ENCODE measurements around the gene ATXN2.

- TF ChIP-seq ZFP30 (CRISPR knock-in tag; IDR thresholded peaks at IDR 0.05) = no peak
- TF ChIP-seq ARNTL (CRISPR knock-in tag; IDR thresholded peaks at IDR 0.05; ENCODE audit: borderline replicate concordance, low read depth) = no peak
- TF ChIP-seq POU6F1 (CRISPR knock-in tag; IDR thresholded peaks at IDR 0.05; ENCODE audit: borderline replicate concordance, low read depth) = no peak
- no peak for TF ChIP-seq TSHZ2 (CRISPR knock-in tag; IDR thresholded peaks at IDR 0.05)
- TF ChIP-seq, protein P1, sequence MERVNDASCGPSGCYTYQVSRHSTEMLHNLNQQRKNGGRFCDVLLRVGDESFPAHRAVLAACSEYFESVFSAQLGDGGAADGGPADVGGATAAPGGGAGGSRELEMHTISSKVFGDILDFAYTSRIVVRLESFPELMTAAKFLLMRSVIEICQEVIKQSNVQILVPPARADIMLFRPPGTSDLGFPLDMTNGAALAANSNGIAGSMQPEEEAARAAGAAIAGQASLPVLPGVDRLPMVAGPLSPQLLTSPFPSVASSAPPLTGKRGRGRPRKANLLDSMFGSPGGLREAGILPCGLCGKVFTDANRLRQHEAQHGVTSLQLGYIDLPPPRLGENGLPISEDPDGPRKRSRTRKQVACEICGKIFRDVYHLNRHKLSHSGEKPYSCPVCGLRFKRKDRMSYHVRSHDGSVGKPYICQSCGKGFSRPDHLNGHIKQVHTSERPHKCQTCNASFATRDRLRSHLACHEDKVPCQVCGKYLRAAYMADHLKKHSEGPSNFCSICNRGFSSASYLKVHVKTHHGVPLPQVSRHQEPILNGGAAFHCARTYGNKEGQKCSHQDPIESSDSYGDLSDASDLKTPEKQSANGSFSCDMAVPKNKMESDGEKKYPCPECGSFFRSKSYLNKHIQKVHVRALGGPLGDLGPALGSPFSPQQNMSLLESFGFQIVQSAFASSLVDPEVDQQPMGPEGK (CRISPR knock-in tag; IDR thresholded peaks at IDR 0.05; ENCODE audit: borderline replicate concordance) = no peak
- no peak for TF ChIP-seq CSRNP3 (CRISPR knock-in tag; IDR thresholded peaks at IDR 0.05)
- no peak for TF ChIP-seq ZC3H10 (CRISPR knock-in tag; IDR thresholded peaks at IDR 0.05)
- no peak for TF ChIP-seq BACH2 (CRISPR knock-in tag; IDR thresholded peaks at IDR 0.05; ENCODE audit: borderline replicate concordance)
- TF ChIP-seq ZFP3 (CRISPR knock-in tag; IDR thresholded peaks at IDR 0.05) = no peak
- no peak for TF ChIP-seq ZNF565 (CRISPR knock-in tag; conservative IDR thresholded peaks at IDR 0.05; ENCODE audit: low read depth)
- no peak for TF ChIP-seq ZNF8 (CRISPR knock-in tag; IDR thresholded peaks at IDR 0.05)
Measured at GRCh38 chr12:111436811-111437210, 162.3 kb downstream of the ATXN2 start.
